KMS-11 (cell line): Measurements from ENCODE around the gene ZNF629.
"Not testable (repeated sequence)": the region's sequence is repeated elsewhere in the genome, so short reads cannot be mapped to it uniquely, and the experiment has no call there.

Experiments
- H2AFZ ChIP-seq: fragments of 200-600 bp; sonication (generic); 2 replicates; pipeline ENCODE4 v1.6.1; 2016; ENCODE audit warnings: antibody characterized with exemption, mixed run types, low read depth
- H3K27ac ChIP-seq: fragments of 200-600 bp; sonication (generic); 2 replicates; pipeline ENCODE4 v1.6.1; 2016; ENCODE audit warnings: mild to moderate bottlenecking, mixed run types
- H3K27me3 ChIP-seq: fragments of 200-600 bp; sonication (generic); 2 replicates; pipeline ENCODE4 v1.6.1; 2017; ENCODE audit warnings: mild to moderate bottlenecking, low read depth, mixed run types, moderate library complexity; ENCODE audit not compliant: insufficient read depth
- H3K36me3 ChIP-seq: fragments of 200-600 bp; sonication (generic); 2 replicates; pipeline ENCODE4 v1.6.1; 2017; ENCODE audit warnings: mild to moderate bottlenecking, mixed run types; ENCODE audit not compliant: insufficient read depth
- H3K4me1 ChIP-seq: fragments of 200-600 bp; sonication (generic); 2 replicates; pipeline ENCODE4 v1.6.1; 2016; ENCODE audit warnings: mild to moderate bottlenecking, low read depth, mixed run types; ENCODE audit not compliant: poor library complexity, severe bottlenecking
- H3K4me2 ChIP-seq: fragments of 200-600 bp; sonication (generic); 2 replicates; pipeline ENCODE4 v1.7.0; 2016; ENCODE audit warnings: mild to moderate bottlenecking, mixed run types
- H3K4me3 ChIP-seq: fragments of 200-600 bp; sonication (generic); IDR thresholded peaks from 2 replicates; pipeline ENCODE4 v1.6.1; 2017; ENCODE audit warnings: low read depth, low read length, mixed read lengths; ENCODE audit not compliant: insufficient read depth
- H3K79me2 ChIP-seq: fragments of 200-600 bp; sonication (generic); 2 replicates; pipeline ENCODE4 v1.6.1; 2016; ENCODE audit warnings: low read depth, mixed run types; ENCODE audit not compliant: insufficient read depth
- H3K9ac ChIP-seq: fragments of 200-600 bp; sonication (generic); 2 replicates; pipeline ENCODE4 v1.6.1; 2016; ENCODE audit warnings: mild to moderate bottlenecking, mixed run types
- H4K20me1 ChIP-seq: fragments of 200-600 bp; sonication (generic); 2 replicates; pipeline ENCODE4 v1.6.1; 2016; ENCODE audit warnings: mild to moderate bottlenecking, mixed run types; ENCODE audit not compliant: insufficient read depth
- TF ChIP-seq, protein P1 (sequence below): fragments of 200-600 bp; sonication (generic); conservative IDR thresholded peaks from 2 replicates; pipeline ENCODE4 v1.6.1; 2017; ENCODE audit warnings: low read depth, mild to moderate bottlenecking, antibody characterized with exemption, low read length, moderate library complexity, mixed read lengths

The ZNF629 gene

DNA sequence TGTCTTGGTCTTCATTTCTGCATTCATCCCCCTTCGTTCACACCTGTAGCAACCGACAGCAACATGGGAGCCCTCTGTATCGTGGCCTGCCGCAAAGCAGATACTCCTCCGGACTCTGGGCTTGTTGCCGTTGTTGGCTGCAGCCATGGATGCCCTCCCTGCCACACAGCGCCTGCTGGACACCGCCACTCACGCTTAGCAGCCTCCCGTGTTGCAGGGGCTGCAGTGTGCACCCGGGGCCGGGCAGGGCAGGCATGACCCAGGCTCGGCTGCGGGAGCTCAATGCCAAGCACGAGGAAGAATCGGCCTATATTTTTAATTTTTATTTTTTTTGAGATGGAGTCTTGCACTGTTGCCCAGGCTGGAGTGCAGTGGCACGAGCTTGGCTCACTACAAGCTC, 34.9 kb upstream of the ZNF629 start:
- no peaks in the 10 kb centered on the region for H4K20me1 ChIP-seq
- H3K9ac ChIP-seq: no peak overlapping the region
- TF ChIP-seq, protein P1, sequence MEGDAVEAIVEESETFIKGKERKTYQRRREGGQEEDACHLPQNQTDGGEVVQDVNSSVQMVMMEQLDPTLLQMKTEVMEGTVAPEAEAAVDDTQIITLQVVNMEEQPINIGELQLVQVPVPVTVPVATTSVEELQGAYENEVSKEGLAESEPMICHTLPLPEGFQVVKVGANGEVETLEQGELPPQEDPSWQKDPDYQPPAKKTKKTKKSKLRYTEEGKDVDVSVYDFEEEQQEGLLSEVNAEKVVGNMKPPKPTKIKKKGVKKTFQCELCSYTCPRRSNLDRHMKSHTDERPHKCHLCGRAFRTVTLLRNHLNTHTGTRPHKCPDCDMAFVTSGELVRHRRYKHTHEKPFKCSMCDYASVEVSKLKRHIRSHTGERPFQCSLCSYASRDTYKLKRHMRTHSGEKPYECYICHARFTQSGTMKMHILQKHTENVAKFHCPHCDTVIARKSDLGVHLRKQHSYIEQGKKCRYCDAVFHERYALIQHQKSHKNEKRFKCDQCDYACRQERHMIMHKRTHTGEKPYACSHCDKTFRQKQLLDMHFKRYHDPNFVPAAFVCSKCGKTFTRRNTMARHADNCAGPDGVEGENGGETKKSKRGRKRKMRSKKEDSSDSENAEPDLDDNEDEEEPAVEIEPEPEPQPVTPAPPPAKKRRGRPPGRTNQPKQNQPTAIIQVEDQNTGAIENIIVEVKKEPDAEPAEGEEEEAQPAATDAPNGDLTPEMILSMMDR: no peak
- no peak overlapping the region for H2AFZ ChIP-seq
- no peaks in the 10 kb centered on the region for H3K36me3 ChIP-seq
- H3K27ac ChIP-seq: no peak overlapping the region
- no peak overlapping the region for H3K4me3 ChIP-seq
- H3K79me2 ChIP-seq: no peaks in the 10 kb centered on the region
- H3K27me3 ChIP-seq: no peaks in the 10 kb centered on the region
- no peaks in the 10 kb centered on the region for H3K4me1 ChIP-seq
- H3K4me2 ChIP-seq: no peak overlapping the region

DNA sequence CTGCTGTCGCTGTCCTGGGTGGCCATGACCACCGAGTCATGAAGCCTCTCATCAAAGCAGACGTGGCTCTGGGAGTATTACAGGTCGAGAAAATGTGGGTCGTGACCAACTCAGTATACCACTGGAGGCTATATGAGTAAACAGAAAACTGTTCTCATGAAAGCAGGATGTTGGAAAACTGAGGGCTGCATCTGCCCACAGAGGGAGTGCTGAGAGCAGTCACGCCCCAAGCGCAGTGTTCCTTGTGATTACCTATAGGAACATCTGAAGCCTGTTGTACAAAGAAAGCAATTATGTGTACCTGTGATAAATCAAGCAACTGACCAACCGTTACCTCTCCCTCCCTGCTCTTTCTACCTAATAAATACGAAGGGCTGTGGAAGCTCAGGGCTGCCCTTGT, 34.4 kb upstream of the ZNF629 start:
- H3K79me2 ChIP-seq, H2AFZ ChIP-seq, H3K4me3 ChIP-seq, H3K27me3 ChIP-seq, H3K4me2 ChIP-seq, H3K36me3 ChIP-seq, H3K9ac ChIP-seq, H3K4me1 ChIP-seq, H4K20me1 ChIP-seq, H3K27ac ChIP-seq: not testable (repeated sequence)

DNA sequence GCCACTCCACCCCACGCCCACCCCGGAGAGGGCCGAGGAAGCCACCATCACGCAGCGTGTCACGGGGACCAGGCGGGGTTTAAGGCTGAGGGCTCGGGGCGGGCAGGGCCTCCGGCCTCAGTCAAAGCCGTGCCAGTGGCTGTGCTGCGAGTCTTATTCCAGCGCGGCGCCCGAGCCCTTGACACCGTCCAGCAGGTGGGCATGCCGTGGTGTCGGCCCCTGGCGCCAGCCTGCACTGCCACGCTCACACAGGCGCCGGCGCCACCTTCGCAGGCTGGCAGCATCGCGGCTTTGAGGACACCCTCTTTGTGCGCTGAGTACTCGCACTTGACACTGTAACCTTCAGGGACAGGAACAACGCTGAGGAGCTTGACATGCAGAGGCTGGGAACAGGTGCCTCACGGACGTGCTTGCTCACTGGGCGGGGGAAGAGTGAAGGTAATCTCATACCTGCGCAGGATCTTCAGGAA, 34.0 kb upstream of the ZNF629 start:
- H2AFZ ChIP-seq: no peak overlapping the region
- no peak overlapping the region for H3K27ac ChIP-seq
- H3K9ac ChIP-seq: no peak overlapping the region
- no peaks in the 10 kb centered on the region for H3K79me2 ChIP-seq
- no peak overlapping the region for H3K4me3 ChIP-seq
- H4K20me1 ChIP-seq: no peaks in the 10 kb centered on the region
- TF ChIP-seq, protein P1: no peak
- no peaks in the 10 kb centered on the region for H3K4me1 ChIP-seq
- no peak overlapping the region for H3K4me2 ChIP-seq
- H3K27me3 ChIP-seq: no peaks in the 10 kb centered on the region
- H3K36me3 ChIP-seq: no peaks in the 10 kb centered on the region

DNA sequence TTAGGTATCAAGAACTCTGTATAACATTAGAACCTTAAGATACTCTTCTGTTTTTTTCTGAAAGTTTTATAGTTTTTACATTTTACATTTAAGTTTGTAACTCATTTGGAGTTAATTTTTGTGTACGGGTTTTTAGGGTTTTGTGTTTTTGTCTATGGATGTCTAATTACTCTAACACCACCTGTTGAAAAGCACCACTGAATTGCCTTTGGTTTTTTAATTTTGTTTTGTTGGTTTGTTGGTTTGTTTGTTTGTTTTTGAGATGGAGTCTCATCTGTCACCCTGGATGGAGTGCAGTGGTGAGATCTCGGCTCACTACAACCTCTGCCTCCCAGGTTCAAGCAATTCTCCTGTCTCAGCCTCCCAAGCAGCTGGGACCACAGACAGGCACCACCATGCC, 29.8 kb upstream of the ZNF629 start:
- H3K27ac ChIP-seq: no peak overlapping the region
- no peak overlapping the region for H3K4me3 ChIP-seq
- no peaks in the 10 kb centered on the region for H3K79me2 ChIP-seq
- no peak overlapping the region for H3K4me2 ChIP-seq
- H3K36me3 ChIP-seq: no peaks in the 10 kb centered on the region
- TF ChIP-seq, protein P1: no peak
- H3K27me3 ChIP-seq: no peaks in the 10 kb centered on the region
- peaks cover 11% of the 10 kb centered on the region for H3K4me1 ChIP-seq
- no peak overlapping the region for H2AFZ ChIP-seq
- H3K9ac ChIP-seq: no peak overlapping the region
- no peaks in the 10 kb centered on the region for H4K20me1 ChIP-seq

DNA sequence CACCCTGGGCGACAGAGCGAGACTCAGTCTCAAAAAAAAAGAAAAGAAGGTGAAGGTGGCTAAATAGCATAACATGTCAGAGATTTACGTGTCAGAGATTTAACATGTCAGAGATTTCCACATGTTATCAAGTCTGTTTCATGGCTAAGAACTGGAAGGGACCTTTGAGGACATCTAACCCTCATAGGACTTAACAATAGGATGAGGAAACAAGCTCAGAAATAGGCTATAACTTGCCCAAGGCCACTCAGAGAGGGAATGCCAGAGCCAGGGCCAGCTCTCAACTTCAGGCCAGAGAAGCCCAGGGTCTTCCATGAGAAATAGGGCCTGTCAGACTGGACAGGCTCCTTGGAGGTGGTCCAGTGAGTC, 26.8 kb upstream of the ZNF629 start:
- Histone ChIP-seq H3K27me3 (no peaks in the 10 kb centered on the region), H4K20me1 (no peaks in the 10 kb centered on the region), H3K4me3 (no peak overlapping the region), H2AFZ (peak overlapping the region; percentile 99), H3K79me2 (no peaks in the 10 kb centered on the region), H3K27ac (peak overlapping the region; percentile 23; the same call in 1 of the 2 replicates), H3K9ac (peak overlapping the region; percentile 58; the same call in 1 of the 2 replicates), H3K36me3 (no peaks in the 10 kb centered on the region), H3K4me1 (peaks cover 11% of the 10 kb centered on the region), H3K4me2 (peak overlapping the region; percentile 83)
- TF ChIP-seq, protein P1: no peak

DNA sequence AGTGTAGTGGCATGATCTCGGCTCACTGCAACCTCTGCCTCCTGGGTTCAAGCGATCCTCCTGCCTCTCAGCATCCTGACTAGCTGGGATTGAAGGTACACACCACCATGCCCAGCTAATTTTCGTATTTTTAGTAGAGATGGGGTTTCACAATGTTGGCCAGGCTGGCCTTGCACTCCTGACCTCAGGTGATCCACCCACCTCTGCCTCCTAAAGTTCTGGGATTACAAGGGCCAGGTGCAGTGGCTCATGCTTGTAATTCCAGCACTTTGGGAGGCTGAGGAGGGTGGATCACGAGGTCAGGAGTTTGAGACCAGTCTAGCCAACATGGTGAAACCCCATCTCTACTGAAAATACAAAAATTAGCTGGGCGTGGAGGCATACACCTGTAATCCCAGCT, 22.7 kb upstream of the ZNF629 start:
- not testable (repeated sequence) for H3K4me2 ChIP-seq, H2AFZ ChIP-seq, H3K9ac ChIP-seq, H3K27ac ChIP-seq, H3K27me3 ChIP-seq, H3K79me2 ChIP-seq, H4K20me1 ChIP-seq, H3K36me3 ChIP-seq, H3K4me3 ChIP-seq
- H3K4me1 ChIP-seq: peaks cover 17% of the 10 kb centered on the region

DNA sequence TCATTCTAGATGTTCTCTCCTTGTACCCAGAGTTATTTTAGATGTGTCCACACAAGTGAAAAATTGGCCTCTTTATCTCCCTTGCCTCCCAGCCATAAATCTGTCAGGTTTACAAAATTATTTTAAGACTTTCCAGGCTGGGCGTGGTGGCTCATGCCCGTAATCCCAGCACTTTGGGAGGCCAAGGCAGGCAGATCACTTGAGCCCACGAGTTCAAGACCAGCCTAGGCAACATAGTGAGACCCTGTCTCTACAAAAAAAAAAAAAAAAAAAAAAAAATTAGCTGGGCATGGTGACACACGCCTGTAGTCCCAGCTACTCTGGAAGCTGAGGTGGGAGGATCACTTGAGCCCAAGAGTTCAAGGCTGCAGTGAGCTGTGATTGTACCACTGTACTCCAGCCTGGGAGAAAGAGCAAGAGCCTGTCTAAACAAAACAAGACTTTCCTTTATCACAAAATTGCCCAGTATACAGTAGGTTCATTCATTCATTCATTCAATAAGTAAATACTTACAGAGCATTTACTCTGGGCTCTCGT, 22.0 kb upstream of the ZNF629 start:
- H3K9ac ChIP-seq, H2AFZ ChIP-seq, H3K79me2 ChIP-seq, H4K20me1 ChIP-seq, H3K27me3 ChIP-seq, H3K4me3 ChIP-seq, H3K36me3 ChIP-seq, H3K27ac ChIP-seq, H3K4me2 ChIP-seq: not testable (repeated sequence)
- peaks cover 14% of the 10 kb centered on the region for H3K4me1 ChIP-seq
